Neural progenitor cell (in vitro differentiated cells): ENCODE data around the gene LRRC49.

Experiments used
- CTCF ChIP-seq: fragments of 200-600 bp; sonication (generic); IDR thresholded peaks from 2 replicates; pipeline ENCODE4 v1.5.1; 2017; ENCODE audit warnings: antibody characterized with exemption, mild to moderate bottlenecking
- EZH2 ChIP-seq: fragments of 200-600 bp; sonication (generic); IDR thresholded peaks from 2 replicates; pipeline ENCODE4 v1.6.1; 2017; ENCODE audit warnings: antibody characterized with exemption, mild to moderate bottlenecking, moderate library complexity
- EZH2phosphoT487 ChIP-seq: fragments of 200-600 bp; sonication (generic); IDR thresholded peaks from 2 replicates; pipeline ENCODE4 v1.6.1; 2017; ENCODE audit warnings: antibody characterized with exemption

GRCh38 chr15:71049706-71050422 is 157.2 kb downstream of the LRRC49 start:
- TF ChIP-seq EZH2: no peak
- TF ChIP-seq CTCF: no peak
- no peak for TF ChIP-seq EZH2phosphoT487
